NCI-H748 treated with DMSO at 0.1 percent for 48 hours (cell line): ENCODE data around the gene MSN.
"Not testable (repeated sequence)": the region's sequence is repeated elsewhere in the genome, so short reads cannot be mapped to it uniquely, and the experiment has no call there.

Experiments used
- DNase-seq: peaks from one replicate; lab custom pipeline; 2025; lab: John Stamatoyannopoulos, UW

Gene MSN

DNA sequence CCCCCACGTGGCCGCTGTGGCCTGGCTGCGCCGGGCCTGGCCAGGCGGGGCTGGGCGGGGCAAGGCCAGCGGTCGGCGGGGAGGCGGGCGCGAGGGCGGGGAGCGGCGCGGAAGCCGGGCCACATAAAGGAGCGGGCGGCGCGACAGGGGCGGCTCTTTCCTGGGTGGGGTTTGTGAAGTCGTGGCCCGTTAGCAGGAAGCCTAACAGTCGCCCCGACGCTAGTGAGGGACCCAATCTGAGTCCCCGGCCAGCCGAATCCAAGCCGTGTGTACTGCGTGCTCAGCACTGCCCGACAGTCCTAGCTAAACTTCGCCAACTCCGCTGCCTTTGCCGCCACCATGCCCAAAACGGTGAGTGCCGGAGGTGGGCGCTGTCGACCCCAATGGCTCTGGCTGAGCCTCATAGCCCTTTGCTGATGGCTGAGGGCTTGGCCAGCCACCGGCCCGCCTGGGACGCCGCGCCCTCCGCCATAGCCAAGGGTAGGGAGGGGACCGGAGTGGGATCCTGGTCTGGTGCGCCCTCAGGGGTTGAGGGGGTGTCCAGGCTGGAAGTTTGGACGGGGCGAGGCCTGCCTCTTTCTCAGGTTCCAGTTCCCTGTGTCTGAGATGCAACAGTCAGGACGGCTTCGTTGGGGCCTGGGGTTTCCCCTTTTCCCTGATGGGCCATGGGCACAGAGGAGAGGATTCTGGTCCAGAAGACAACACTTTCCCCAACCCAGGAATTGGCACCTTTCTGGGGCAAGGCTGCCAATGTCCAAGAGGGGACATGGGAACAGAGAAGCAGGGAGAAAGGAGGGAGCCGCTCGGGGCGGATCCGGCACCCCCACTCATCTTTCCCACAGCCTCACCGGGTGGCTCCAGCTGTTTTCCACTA, at the start of gene MSN:
Gene MSN (plus strand): TSS at position 152 of the 874 bp plus-strand sequence. CDS start 188 bp downstream, at position 340.
- no peak for DNase-seq

DNA sequence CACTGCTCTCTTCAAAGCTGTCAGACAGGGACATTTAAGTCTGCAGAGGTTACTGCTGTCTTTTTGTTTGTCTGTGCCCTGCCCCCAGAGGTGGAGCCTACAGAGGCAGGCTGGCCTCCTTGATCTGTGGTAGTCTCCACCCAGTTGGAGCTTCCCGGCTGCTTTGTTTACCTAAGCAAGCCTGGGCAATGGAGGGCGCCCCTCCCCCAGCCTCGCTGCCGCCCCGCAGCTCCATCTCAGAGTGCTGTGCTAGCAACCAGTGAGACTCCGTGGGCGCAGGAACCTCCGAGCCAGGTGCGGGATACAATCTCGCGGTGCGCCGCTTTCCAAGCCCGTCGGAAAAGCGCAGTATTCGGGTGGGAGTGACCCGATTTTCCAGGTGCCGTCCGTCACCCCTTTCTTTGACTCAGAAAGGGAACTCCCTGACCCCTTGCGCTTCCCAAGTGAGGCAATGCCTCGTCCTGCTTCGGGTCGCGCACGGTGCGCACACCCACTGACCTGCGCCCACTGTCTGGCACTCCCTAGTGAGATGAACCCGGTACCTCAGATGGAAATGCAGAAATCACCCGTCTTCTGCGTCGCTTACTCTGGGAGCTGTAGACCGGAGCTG, 47.3 kb upstream of the MSN start:
- DNase-seq: not testable (repeated sequence)

DNA sequence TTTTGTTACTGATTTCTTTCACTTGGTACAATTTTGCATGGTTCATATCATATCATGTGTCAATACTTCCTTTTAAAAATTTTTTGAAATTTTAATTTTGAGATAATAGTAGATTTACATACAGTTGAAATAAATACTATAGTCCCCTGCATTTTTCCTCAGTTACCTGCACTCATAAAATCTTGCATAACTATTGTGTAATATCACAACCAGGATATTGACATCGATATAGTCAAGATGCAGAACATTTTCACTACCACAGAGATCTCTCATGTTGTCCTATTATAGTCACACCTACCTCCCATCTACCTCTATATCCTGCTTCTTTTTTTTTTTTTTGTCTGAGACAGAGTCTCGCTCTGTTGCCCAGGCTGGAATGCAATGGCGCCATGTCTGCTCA, 36.7 kb upstream of the MSN start:
- DNase-seq: no peak

DNA sequence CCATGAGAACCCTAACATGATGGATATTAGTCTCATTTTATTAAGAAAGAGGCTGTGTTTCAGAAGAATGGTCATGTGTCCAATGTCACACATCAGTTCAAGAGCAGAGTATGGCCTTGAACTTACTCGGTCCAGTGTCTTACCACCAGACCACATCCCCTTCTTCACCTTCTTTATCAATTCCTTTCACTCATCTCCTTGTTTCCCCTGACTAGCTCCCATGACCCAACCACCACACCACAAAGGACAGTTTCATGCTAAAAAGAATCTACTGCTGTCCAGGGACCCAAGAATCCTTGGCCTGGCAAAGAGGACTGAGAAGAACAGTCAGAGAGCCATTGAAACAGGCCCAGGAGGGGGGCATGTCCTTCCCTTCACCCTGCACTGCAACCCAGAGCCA, 33.6 kb upstream of the MSN start:
- no peak for DNase-seq

DNA sequence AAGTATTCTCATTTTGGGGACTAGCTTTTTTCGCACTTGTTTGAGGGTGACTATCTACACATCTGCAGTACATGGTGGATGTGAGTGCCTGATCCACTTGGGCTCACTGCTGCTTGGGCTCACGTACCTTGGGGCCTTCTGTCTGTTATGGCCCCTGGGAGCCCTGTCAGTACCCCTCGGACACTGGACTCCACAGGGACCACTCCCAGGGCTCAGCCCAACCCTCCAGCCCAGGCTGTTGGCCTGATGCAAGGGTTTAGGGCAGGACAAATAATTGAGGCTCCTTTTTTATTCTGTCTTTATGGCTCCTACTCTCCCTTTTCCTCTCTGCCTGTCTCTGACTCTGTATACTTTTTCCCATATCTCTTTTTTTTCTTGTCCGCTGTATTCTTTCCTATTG, 32.7 kb upstream of the MSN start:
- no peak for DNase-seq

DNA sequence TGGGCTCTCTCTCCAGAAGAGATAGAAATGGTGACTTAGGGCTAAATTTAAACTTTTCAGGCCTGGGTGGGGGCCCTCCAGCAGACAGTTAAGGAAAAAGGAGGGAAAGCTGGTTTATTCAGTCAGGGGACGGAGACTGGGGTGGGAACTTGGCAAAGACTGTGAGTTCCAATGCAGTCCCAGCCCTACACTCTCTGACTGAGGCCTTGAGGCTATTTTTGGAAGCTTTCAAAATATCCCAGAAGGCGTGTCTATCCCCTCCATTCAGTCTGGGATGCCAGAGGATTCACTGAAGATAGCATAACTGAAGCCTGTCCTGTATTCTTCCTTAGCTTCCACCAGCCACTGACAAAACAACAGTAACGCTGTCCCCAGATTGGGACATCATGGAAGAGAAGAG, 32.1 kb upstream of the MSN start:
- DNase-seq: no peak

DNA sequence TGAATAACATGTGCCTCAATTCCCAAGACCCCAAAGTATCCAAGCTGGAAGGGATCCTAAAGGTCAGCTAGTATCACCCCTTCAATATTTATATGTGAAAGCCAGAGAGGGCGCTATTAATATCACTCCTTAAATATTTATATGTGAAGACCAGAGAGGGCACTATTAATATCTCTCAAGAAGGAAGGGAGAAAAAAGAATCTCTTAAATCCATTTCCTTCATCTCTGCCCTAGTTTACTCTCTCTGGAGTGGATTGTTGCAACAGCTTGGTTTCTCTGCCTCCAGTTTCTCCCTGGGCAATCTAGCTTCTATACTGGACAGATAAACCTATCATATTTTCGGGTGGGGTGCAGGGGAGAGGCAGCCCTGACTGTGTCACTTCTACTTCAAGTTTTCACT, 31.6 kb upstream of the MSN start:
- DNase-seq: no peak

DNA sequence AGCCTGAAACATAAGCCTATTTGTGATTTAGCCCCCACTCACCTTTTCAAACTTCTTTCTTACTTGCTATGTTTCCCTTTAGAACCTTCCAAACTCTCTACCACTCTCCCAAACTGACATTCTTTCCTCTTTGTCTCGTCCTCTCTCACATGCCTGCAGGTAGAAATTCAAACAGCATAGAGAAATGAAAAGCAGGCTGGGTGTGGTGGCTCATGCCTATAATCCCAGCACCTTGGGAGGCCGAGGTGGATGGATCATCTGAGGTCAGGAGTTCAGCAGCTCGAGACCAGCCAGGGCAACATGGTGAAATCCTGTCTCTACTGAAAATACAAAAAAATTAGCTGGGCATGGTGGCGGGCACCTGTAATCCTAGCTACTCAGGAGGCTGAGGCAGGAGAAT, 31.2 kb upstream of the MSN start:
- not testable (repeated sequence) for DNase-seq

DNA sequence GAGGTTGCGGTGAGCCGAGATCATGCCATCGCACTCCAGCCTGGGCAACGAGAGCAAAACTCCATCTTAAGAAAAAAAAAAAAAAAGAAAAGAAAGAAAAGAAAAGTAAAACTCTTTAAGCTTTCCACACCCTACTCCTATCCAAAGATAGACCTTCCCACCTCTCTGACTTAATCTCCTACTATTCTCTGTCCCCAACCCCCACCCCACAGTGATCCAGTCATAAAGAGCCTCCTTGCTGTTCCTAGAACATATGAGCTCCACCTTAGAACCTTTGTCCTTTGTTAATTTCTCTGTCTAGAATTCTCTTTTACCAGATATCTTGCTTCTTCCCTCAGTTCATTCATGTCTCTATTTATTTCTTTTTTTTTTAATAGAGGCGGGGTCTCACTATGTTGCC, 30.1 kb upstream of the MSN start:
- no peak for DNase-seq

DNA sequence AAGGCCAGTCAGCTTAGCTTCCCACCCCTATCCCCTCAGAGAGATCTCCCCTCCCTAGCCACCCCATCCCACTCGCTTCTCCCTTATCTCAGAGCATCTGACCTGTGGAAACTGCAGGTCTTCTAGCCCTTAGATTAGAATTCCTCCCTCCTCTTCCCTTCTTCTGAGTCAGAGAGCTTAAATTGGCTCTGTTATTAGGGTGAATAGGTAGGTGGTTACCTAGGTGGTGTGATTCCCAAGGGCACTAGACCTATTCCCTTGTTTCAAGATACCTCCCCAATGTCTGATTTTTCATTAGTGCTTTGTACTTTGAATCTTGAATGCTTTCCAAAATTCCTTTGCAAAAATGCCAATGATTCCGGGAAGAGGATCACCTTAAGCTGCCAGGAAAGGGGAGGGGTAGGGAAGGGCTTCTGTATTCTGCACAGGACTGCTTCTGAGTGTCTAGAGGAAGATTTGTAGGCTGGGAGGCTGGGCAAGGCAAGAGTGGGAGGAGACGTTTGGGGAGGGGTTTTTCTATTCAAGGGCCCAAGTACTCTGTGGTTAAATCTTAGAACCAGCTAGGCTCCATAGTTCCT, 24.5 kb upstream of the MSN start:
- no peak for DNase-seq

DNA sequence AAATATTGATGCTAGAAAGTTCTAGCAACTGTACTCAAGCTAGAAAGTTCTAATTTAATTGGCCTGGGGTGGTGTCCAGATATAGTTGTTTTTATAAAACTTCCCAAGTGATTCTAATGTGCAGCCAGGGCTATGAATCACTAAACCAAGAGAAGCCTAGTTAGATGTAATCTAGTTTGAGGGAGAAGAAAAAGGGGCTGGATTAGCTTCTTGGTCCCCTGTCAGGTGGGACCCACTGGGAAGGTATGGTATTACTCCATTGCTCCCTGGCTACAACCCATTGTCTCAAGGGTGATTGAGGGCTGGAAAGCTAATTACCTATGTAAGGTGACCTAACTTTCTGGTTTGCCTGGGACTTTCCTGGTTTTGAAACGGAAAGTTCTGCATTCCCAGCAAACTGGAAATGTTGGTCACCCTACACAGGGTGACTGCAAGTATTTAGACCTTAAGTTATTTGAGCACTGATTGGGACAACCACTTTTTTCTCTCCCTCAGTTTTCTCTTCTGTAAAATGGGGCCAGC, 23.9 kb upstream of the MSN start:
- DNase-seq: no peak

DNA sequence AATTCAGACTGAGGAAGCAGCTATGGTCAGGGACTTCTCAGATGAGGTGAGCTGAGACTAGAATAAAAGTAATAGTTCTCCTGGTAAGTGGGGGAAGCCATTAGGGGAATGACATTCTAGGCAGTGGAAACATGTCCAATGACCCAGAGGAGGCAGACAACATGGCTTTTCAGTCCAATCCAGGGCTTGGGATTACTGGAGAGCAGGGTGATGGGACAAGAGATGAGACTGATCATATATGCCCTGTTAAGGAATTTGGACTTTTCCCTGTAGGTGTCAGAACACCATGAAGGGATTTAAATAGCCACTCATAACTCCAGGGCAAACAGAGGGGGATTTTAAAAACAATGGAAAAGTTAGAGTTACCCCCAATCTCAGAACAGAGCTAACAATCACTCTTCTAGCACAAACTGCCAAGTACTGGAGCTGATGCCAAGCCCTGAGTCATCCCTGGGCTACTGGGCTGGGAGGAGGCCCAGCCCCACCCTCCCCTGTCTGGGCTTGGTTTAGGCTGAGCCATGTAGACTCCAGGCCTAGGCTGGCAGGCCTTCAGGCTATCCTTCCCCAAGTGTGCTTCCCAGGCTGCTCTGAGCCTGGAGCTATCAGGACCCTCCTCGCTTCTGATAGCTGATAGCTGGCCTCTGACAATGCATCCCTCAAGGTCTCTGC, 22.7 kb upstream of the MSN start:
- DNase-seq: no peak

DNA sequence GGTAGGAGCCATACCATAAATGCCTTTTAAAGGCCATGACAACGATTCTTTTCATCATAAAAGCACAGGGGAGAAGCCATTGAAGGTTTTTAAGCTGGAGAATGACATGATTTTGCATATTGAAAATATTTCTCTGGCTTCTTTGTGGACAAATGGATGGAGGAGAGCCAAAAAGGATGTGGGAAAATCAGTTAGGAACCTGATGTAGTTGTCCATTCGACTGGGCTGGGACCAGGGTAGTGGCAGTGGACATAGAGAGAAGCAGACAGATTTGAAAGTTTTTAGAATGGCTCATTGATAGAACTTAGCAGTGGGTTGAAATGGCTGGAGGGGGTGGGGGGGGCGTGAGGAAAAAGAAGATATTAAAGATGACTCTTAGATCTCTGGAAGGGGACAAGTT, 19.7 kb upstream of the MSN start:
- DNase-seq: no peak

DNA sequence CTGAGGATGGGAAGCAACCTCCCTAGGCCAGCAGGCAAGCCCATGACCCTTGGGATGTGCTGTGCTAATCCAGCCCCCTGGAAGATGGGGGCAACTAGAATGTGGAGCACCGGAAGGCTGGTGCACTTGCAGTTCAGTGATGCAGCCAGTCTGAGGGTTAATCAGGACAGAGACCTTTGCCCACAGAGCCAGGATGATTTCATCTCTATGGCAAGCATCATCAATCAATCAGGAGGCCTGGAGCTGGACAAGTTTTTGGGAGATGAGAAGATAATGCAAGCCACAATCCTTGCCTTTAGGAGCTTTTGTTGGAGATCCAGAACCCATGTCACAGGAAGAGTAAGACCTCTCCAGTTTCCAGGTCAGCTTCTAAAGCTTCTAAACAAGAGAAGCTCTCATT, 15.4 kb upstream of the MSN start:
- no peak for DNase-seq

DNA sequence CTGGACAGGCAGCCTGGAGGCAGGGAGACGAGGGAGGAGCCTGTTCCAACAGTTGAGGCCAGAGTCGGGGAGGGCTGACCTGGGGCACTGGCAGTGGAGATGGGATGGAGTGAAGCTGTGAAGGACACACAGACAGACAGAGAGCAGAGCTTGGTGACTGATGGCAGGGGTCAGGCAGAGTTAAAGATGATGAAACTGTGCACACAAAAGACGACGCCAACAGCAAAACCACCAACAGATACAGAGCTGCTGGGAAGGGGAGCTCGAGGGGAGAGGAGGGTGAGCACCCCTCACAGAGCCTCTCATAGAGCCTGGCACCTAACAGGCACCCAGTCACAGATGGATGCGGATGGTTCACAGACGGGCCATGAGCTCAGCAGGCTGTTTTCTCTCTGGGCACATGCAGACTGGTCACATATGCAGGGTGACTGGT, 10.4 kb upstream of the MSN start:
- DNase-seq: not testable (repeated sequence)

DNA sequence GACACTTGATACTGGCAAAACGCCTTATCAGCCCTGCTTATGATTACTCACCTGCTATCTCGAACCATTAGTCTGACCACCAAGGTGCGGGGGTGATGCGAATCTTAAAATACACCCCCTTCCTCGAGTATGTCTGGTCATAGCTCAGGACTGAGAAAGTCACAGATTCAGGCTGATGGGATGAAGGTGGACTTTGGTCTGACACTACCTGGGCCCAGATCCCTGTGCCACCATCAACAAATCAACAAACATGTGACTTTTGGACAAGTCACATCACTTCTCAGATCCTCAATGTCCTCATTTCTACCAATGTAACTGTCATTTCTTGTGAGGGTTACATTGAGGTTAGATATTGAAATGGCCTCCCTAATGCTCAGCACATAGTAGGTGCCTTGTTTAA, 9.8 kb upstream of the MSN start:
- no peak for DNase-seq

DNA sequence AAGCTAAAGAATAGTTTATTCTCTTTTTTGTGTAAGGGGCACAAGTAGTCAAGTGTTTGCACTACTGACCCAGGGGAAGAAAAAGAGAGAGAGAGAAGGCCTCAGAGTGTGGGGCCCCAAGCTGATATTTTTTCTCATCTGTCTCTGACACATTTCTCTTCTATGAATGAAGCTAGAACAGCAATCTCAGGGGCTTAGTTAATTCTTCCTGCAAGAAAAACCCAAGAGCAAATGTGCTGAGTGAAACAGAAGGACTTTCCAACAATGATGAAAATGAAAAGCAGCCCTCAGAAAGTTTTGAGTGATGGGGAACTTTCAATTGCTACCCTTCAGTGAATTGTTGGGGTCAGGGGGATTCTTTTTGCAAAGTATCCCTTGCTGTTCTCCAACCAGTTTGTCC, 9.2 kb upstream of the MSN start:
- DNase-seq: no peak

DNA sequence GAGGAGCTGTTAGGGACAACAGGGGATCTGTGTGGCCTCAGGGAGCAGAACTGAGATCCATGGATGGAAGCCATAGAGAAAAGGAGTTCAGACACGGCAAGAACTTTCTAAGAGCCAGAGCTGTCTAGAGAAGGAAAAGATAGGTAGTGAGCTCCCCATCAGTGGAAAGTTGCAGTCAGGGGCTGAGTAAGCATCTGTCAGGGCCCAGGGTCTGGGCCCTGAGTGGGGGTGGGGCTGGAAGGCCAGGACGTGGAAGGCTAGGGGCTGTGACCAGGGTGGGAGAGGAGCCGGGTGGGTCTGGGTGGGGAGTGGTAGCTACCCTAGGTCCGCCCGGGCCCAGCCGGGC, 324 bp upstream of the MSN start:
- DNase-seq: no peak

DNA sequence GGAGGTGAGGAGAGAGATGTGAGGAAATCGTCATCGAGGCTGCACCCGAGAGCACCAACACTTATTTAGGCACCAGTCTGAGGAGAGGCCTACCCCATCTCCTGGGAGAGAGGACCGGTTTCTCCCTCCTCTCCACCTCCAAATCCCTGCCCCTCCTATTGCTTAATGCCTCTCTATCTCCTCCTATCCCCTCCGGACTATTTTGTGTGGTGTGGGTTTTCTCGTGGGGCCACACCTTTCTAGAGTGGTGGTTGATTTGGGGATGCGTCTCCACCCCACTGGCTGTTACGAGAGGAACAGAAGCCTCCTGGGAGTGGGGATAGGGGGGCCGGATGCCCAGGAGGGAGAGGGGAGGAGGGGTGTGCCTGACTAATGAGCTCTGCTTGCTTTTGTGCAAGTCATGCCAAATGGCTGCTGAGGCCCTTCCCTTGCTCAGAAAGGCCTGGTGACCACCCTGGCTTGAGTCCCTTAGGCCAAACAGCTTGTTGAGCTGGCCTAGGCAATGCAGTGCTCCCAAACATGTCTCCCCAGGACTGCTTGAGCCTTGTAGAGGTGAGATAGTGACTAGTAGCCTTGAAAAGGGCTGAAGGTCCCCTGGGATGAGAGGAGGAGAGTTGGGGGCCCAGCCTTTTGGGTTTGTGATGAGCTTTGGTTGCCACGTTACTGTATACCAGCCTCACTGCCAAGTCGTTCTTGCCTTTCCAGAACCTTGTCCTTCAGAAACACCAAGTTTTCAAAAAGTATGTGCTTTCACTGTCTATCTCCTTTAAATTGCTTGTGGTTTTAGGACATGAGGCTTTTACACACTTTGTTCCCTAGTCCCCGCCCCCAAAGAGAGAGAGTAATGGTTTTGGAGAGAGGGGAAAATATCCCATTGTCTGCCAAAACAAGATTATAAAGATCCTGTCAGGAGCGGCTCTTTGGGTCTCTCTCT, 1.2 kb downstream of the MSN start:
- no peak for DNase-seq

DNA sequence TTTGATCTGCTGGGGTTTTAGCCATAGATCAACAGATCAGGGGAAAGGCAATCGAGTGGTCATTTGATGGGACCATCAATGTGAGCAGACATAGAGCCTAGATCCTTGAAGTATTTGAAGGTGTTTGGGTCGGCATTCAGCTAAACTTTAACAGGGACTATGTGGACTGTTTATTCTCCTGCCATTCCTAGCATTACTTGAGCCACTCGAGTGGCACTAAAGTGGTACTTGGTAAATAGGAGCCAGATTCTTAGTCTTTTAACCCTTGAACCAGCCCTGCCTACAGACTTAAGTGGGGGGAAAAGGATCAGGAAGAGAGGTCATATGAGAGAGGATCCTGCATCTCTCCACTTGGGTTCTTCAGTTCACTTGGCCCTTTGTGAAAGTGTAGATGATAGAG, 3.8 kb downstream of the MSN start:
- no peak for DNase-seq

DNA sequence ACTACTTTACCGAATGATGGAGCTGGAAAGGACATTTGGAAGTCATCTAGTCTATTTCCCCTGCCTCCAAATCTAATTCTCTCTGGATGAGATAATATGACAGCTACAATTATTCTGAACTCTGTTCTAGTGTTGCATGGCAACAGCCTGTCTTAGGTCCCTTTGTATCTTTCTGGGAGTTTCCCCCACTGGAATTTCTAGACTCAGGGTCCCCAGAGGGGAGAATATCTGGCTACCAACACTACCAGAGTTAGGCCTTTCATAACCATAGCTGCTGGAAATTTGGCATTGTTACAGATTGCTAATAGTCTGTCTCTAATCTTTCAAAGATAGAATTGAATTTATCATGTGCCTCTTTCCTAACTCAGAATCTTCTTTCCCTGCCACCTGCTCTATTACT, 4.5 kb downstream of the MSN start:
- no peak for DNase-seq

DNA sequence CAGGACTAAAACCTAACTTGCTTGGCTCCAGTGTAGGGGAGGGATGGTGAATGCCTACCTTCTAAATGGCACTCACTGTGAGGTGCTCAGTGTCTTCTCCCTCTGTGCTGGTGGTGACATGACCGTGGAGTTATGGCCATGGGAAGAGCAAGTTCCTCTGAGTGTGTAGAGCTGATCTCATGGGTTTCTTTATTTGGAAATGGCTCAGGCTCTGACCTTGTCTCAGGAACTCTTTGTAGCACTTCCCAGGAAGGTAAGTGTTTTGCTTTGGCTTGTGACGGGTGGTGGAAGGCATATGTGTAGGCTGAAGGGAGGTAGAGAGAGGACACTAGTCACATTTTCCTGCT, 6.4 kb downstream of the MSN start:
- no peak for DNase-seq
